MM.1S (cell line): Measurements from ENCODE around the gene PUDP.

Experiments used
- DNase-seq: peaks from one replicate; pipeline ENCODE4 v3.0.0-alpha.2; 2015
- H2AFZ ChIP-seq: fragments of 300-600 bp; sonication (generic); 2 replicates; pipeline ENCODE4 v1.6.0; 2016; ENCODE audit warnings: antibody characterized with exemption, low read length
- H3F3A ChIP-seq: fragments of 300-600 bp; sonication (generic); 2 replicates; pipeline ENCODE4 v1.6.1; 2016; ENCODE audit warnings: mild to moderate bottlenecking, antibody characterized with exemption, low read length, moderate library complexity, mixed read lengths; ENCODE audit not compliant: insufficient read depth
- H3K27ac ChIP-seq: fragments of 300-600 bp; sonication (generic); 2 replicates; pipeline ENCODE4 v1.5.1; 2016; ENCODE audit warnings: mild to moderate bottlenecking, low read length
- H3K27me3 ChIP-seq: fragments of 300-600 bp; sonication (generic); replicated peaks from 2 replicates; pipeline ENCODE4 v1.6.0; 2016; ENCODE audit warnings: low read length; ENCODE audit not compliant: insufficient read depth
- H3K36me3 ChIP-seq: fragments of 300-600 bp; sonication (generic); replicated peaks from 2 replicates; pipeline ENCODE4 v1.6.1; 2016; ENCODE audit warnings: mild to moderate bottlenecking, low read length, mixed read lengths; ENCODE audit not compliant: insufficient read depth
- H3K4me1 ChIP-seq: fragments of 300-600 bp; sonication (generic); 2 replicates; pipeline ENCODE4 v1.6.1; 2016; ENCODE audit warnings: low read length, mixed read lengths
- H3K4me2 ChIP-seq: fragments of 300-600 bp; sonication (generic); 2 replicates; pipeline ENCODE4 v1.6.0; 2016; ENCODE audit warnings: low read depth, low read length
- H3K4me3 ChIP-seq: fragments of 300-600 bp; sonication (generic); 2 replicates; pipeline ENCODE4 v1.5.1; 2016; ENCODE audit warnings: low read length, mixed read lengths
- H3K79me2 ChIP-seq: fragments of 300-600 bp; sonication (generic); 2 replicates; pipeline ENCODE4 v1.6.1; 2016; ENCODE audit warnings: mixed run types, low read length, mixed read lengths
- H3K9ac ChIP-seq: fragments of 300-600 bp; sonication (generic); 2 replicates; pipeline ENCODE4 v1.6.1; 2016; ENCODE audit warnings: low read length, mixed read lengths
- H3K9me2 ChIP-seq: fragments of 300-600 bp; sonication (generic); replicated peaks from 2 replicates; pipeline ENCODE4 v1.6.1; 2016; ENCODE audit warnings: mild to moderate bottlenecking, low read length, mixed read lengths; ENCODE audit not compliant: insufficient read depth
- H3K9me3 ChIP-seq: fragments of 300-600 bp; sonication (generic); replicated peaks from 2 replicates; pipeline ENCODE4 v1.6.1; 2016; ENCODE audit warnings: mild to moderate bottlenecking, low read length, mixed read lengths; ENCODE audit not compliant: insufficient read depth
- H4K20me1 ChIP-seq: fragments of 300-600 bp; sonication (generic); 2 replicates; pipeline ENCODE4 v1.6.1; 2016; ENCODE audit warnings: mild to moderate bottlenecking, low read length, moderate library complexity, mixed read lengths; ENCODE audit not compliant: insufficient read depth
- CTCF ChIP-seq: fragments of 300-600 bp; sonication (generic); IDR thresholded peaks from 2 replicates; pipeline ENCODE4 v1.5.1; 2016; ENCODE audit warnings: antibody characterized with exemption, low read length, mixed read lengths
- EZH2 ChIP-seq: fragments of 300-600 bp; sonication (generic); optimal IDR thresholded peaks from 2 replicates; pipeline ENCODE3; 2017; ENCODE audit warnings: low read depth, mild to moderate bottlenecking, antibody characterized with exemption, low read length, mixed read lengths
- EZH2phosphoT487 ChIP-seq: fragments of 300-600 bp; sonication (generic); IDR thresholded peaks from 2 replicates; pipeline ENCODE4 v1.6.1; 2018; ENCODE audit warnings: antibody characterized with exemption, low read length

Gene PUDP

GRCh38 chrX:7054219-7055216 is 93.4 kb downstream of the PUDP start:
- Histone ChIP-seq H3K27ac (no peak overlapping the region), H3K4me3 (no peak overlapping the region), H2AFZ (no peak overlapping the region), H3K27me3 (no peaks in the 10 kb centered on the region), H3K9ac (no peak overlapping the region), H3F3A (peaks cover 4% of the 10 kb centered on the region; the same call in 1 of the 2 replicates), H3K79me2 (no peaks in the 10 kb centered on the region), H3K36me3 (no peaks in the 10 kb centered on the region), H3K4me1 (peaks cover 9% of the 10 kb centered on the region), H3K4me2 (no peak overlapping the region), H4K20me1 (no peaks in the 10 kb centered on the region), H3K9me2 (no peaks in the 10 kb centered on the region), H3K9me3 (no peaks in the 10 kb centered on the region)
- no peak for DNase-seq
- TF ChIP-seq EZH2 (no peak), CTCF (no peak), EZH2phosphoT487 (no peak)

GRCh38 chrX:7052541-7052940 is 95.4 kb downstream of the PUDP start:
- no peak overlapping the region for H2AFZ ChIP-seq
- no peaks in the 10 kb centered on the region for H3K9me3 ChIP-seq
- H3K4me2 ChIP-seq = no peak overlapping the region
- H3K79me2 ChIP-seq = no peaks in the 10 kb centered on the region
- TF ChIP-seq CTCF (no peak), EZH2 (no peak), EZH2phosphoT487 (no peak)
- no peaks in the 10 kb centered on the region for H3K36me3 ChIP-seq
- H3K9ac ChIP-seq = no peak overlapping the region
- H3K4me3 ChIP-seq = no peak overlapping the region
- no peak for DNase-seq
- H3K27ac ChIP-seq = no peak overlapping the region
- H3K4me1 ChIP-seq = no peaks in the 10 kb centered on the region
- H3K9me2 ChIP-seq = no peaks in the 10 kb centered on the region
- H3F3A ChIP-seq = no peaks in the 10 kb centered on the region
- H3K27me3 ChIP-seq = no peaks in the 10 kb centered on the region
- H4K20me1 ChIP-seq = no peaks in the 10 kb centered on the region

DNA sequence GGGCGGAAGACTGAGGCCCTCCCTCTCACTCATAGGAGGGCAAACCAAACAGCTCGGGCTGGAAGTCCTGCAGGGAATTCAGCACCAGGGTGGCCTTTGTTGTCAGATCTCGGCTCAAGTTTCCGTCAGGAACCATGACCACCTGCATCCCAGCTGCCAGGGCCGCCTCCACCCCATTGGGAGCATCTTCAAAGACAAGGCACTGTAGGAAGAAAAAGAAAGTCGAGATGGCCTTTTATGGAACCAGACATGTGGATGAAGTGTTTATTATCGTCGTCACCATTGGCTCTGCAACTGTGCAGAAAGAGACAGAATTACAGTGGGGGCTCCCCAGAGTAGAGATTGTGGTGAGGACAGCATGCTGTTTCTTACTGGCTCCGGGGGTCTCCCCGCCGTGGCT is 97.7 kb downstream of the PUDP start:
- Histone ChIP-seq H3F3A (no peaks in the 10 kb centered on the region), H3K36me3 (no peaks in the 10 kb centered on the region), H3K27me3 (no peaks in the 10 kb centered on the region), H2AFZ (no peak overlapping the region), H3K9ac (no peak overlapping the region), H3K4me3 (no peak overlapping the region), H3K9me2 (no peaks in the 10 kb centered on the region), H3K27ac (no peak overlapping the region), H4K20me1 (no peaks in the 10 kb centered on the region), H3K79me2 (no peaks in the 10 kb centered on the region), H3K4me1 (no peaks in the 10 kb centered on the region), H3K9me3 (no peaks in the 10 kb centered on the region), H3K4me2 (no peak overlapping the region)
- no peak for TF ChIP-seq CTCF
- no peak for TF ChIP-seq EZH2
- TF ChIP-seq EZH2phosphoT487 = no peak
- DNase-seq = no peak
